Mesendoderm (in vitro differentiated cells): ENCODE data around the gene SEMA4A.
A peak's percentile ranks its signal among the peaks of the same experiment; 100 is the strongest.
"Not testable (repeated sequence)": the region's sequence is repeated elsewhere in the genome, so short reads cannot be mapped to it uniquely, and the experiment has no call there.

ENCODE experiments used
- DNase-seq: peaks from one replicate; pipeline ENCODE4 v3.0.0; 2013
- H2AK5ac ChIP-seq: 2 replicates; pipeline ENCODE4 v1.6.1; 2013; ENCODE audit warnings: low read length, inconsistent platforms
- H2BK120ac ChIP-seq: 2 replicates; pipeline ENCODE4 v1.6.1; 2013; ENCODE audit warnings: low read depth, mild to moderate bottlenecking, low read length, moderate library complexity, mixed read lengths
- H2BK15ac ChIP-seq: replicated peaks from 2 replicates; pipeline ENCODE4 v1.6.1; 2013; ENCODE audit warnings: low read depth, mild to moderate bottlenecking, moderate library complexity
- H2BK5ac ChIP-seq: 2 replicates; pipeline ENCODE4 v1.6.1; 2013; ENCODE audit warnings: low read length, inconsistent platforms
- H3K18ac ChIP-seq: 2 replicates; pipeline ENCODE4 v1.6.1; 2013; ENCODE audit warnings: mild to moderate bottlenecking, low read length, mixed read lengths
- H3K23ac ChIP-seq: one replicate; pipeline ENCODE4 v1.6.1; 2013; ENCODE audit warnings: low read length
- H3K27ac ChIP-seq: 2 replicates; pipeline ENCODE4 v1.5.1; 2013; ENCODE audit warnings: low read depth, mild to moderate bottlenecking, inconsistent platforms, low read length, moderate library complexity
- H3K27me3 ChIP-seq: 2 replicates; pipeline ENCODE4 v1.6.1; 2013; ENCODE audit warnings: low read length, control low read depth, mild to moderate bottlenecking, inconsistent platforms; ENCODE audit not compliant: insufficient read depth, poor library complexity
- H3K36me3 ChIP-seq: 2 replicates; pipeline ENCODE4 v1.6.1; 2013; ENCODE audit warnings: low read length, inconsistent platforms; ENCODE audit not compliant: control insufficient read depth, insufficient read depth
- H3K4ac ChIP-seq: one replicate; pipeline ENCODE4 v1.6.1; 2013; ENCODE audit warnings: low read depth, mild to moderate bottlenecking, low read length, moderate library complexity
- H3K4me1 ChIP-seq: 2 replicates; pipeline ENCODE4 v1.6.1; 2013; ENCODE audit warnings: low read depth, low read length, inconsistent platforms; ENCODE audit not compliant: control insufficient read depth
- H3K4me2 ChIP-seq: 2 replicates; pipeline ENCODE4 v1.6.1; 2013; ENCODE audit warnings: low read length
- H3K4me3 ChIP-seq: 2 replicates; pipeline ENCODE4 v1.5.1; 2013; ENCODE audit warnings: mild to moderate bottlenecking, low read length
- H3K56ac ChIP-seq: one replicate; pipeline ENCODE4 v1.6.1; 2013; ENCODE audit warnings: low read length
- H3K79me1 ChIP-seq: 2 replicates; pipeline ENCODE4 v1.6.1; 2013; ENCODE audit warnings: low read length, inconsistent platforms
- H3K79me2 ChIP-seq: 2 replicates; pipeline ENCODE4 v1.6.1; 2013; ENCODE audit warnings: mild to moderate bottlenecking, low read length; ENCODE audit not compliant: control insufficient read depth, insufficient read depth
- H3K9ac ChIP-seq: 2 replicates; pipeline ENCODE4 v1.6.1; 2013; ENCODE audit warnings: low read length, inconsistent platforms
- H4K5ac ChIP-seq: one replicate; pipeline ENCODE4 v1.6.1; 2013; ENCODE audit warnings: low read length
- H4K8ac ChIP-seq: one replicate; pipeline ENCODE4 v1.6.1; 2013; ENCODE audit warnings: low read depth, mild to moderate bottlenecking, control low read depth, low read length, moderate library complexity
- WGBS: extraction: QIAGEN DNeasy Blood & Tissue Kit; methylation state at CpG from one replicate; pipeline ENCODE4 v1.1.7; 2013; ENCODE audit warnings: low lambda C conversion rate, missing lambda C conversion rate; ENCODE audit not compliant: insufficient coverage; ENCODE audit errors: extremely low coverage; 5-methylcytosine and 5-hydroxymethylcytosine counted together

SEMA4A gene

GRCh38 chr1:156118177-156118868 is 35.1 kb upstream of the SEMA4A start:
- Histone ChIP-seq H3K9ac (peak overlapping the region; percentile 22), H3K4me3 (no peak overlapping the region), H4K8ac (no peak overlapping the region), H2BK120ac (no peak overlapping the region), H2BK5ac (no peak overlapping the region), H3K79me1 (peaks cover 11% of the 10 kb centered on the region), H3K36me3 (no peaks in the 10 kb centered on the region), H4K5ac (no peak overlapping the region), H3K4me1 (peaks cover 12% of the 10 kb centered on the region), H3K23ac (no peak overlapping the region), H3K27ac (no peak overlapping the region), H3K27me3 (no peaks in the 10 kb centered on the region), H2AK5ac (no peak overlapping the region), H2BK15ac (no peak overlapping the region), H3K4me2 (no peak overlapping the region), H3K56ac (peak overlapping the region; percentile 30), H3K79me2 (peaks cover 9% of the 10 kb centered on the region), H3K4ac (no peak overlapping the region), H3K18ac (no peak overlapping the region)
- WGBS, result no CpG with 5 or more reads among the region's 8 CpGs
- DNase-seq, result no peak

GRCh38 chr1:156119503-156120209 is 33.7 kb upstream of the SEMA4A start:
- Histone ChIP-seq H2BK5ac (no peak overlapping the region), H3K79me2 (peaks cover 12% of the 10 kb centered on the region), H2BK120ac (no peak overlapping the region), H4K5ac (no peak overlapping the region), H3K27ac (no peak overlapping the region), H2AK5ac (no peak overlapping the region), H2BK15ac (no peak overlapping the region), H3K56ac (no peak overlapping the region), H3K9ac (no peak overlapping the region), H3K4me3 (no peak overlapping the region), H3K4ac (no peak overlapping the region), H3K79me1 (peaks cover 11% of the 10 kb centered on the region), H3K4me1 (peaks cover 16% of the 10 kb centered on the region), H3K18ac (no peak overlapping the region), H4K8ac (no peak overlapping the region), H3K4me2 (no peak overlapping the region), H3K23ac (no peak overlapping the region), H3K36me3 (no peaks in the 10 kb centered on the region), H3K27me3 (no peaks in the 10 kb centered on the region)
- WGBS, result no CpG with 5 or more reads among the region's 3 CpGs
- DNase-seq, result peak; percentile 61

GRCh38 chr1:156120318-156120717 is 33.1 kb upstream of the SEMA4A start:
- Histone ChIP-seq H3K23ac (no peak overlapping the region), H3K18ac (no peak overlapping the region), H3K27me3 (no peaks in the 10 kb centered on the region), H3K4ac (no peak overlapping the region), H2BK5ac (no peak overlapping the region), H3K36me3 (no peaks in the 10 kb centered on the region), H3K9ac (no peak overlapping the region), H3K4me1 (peaks cover 20% of the 10 kb centered on the region), H3K4me2 (no peak overlapping the region), H3K4me3 (no peak overlapping the region), H3K56ac (no peak overlapping the region), H2AK5ac (no peak overlapping the region), H3K27ac (no peak overlapping the region), H2BK120ac (no peak overlapping the region), H2BK15ac (no peak overlapping the region), H3K79me1 (peaks cover 9% of the 10 kb centered on the region), H3K79me2 (peaks cover 15% of the 10 kb centered on the region), H4K8ac (no peak overlapping the region), H4K5ac (no peak overlapping the region)
- no peak for DNase-seq
- no CpG with 5 or more reads among the region's 3 CpGs for WGBS

- H3K9ac ChIP-seq, H4K8ac ChIP-seq, H3K18ac ChIP-seq, H2BK5ac ChIP-seq, H2BK15ac ChIP-seq, DNase-seq, H3K79me1 ChIP-seq, H3K27ac ChIP-seq, H3K23ac ChIP-seq, H3K4me2 ChIP-seq, H2AK5ac ChIP-seq, H3K4ac ChIP-seq, H3K27me3 ChIP-seq, H2BK120ac ChIP-seq, H4K5ac ChIP-seq, H3K4me3 ChIP-seq, H3K36me3 ChIP-seq, H3K56ac ChIP-seq: not testable (repeated sequence)
- H3K79me2 ChIP-seq, result peaks cover 11% of the 10 kb centered on the region
- no CpG with 5 or more reads among the region's 4 CpGs for WGBS
- H3K4me1 ChIP-seq, result peaks cover 21% of the 10 kb centered on the region
Measured at GRCh38 chr1:156121005-156121404, 32.4 kb upstream of the SEMA4A start.

- Histone ChIP-seq H2BK5ac (no peak overlapping the region), H3K18ac (no peak overlapping the region), H3K56ac (peak overlapping the region; percentile 51), H3K9ac (peak overlapping the region; percentile 3), H3K4me2 (no peak overlapping the region), H3K4me1 (peaks cover 24% of the 10 kb centered on the region), H3K4ac (no peak overlapping the region), H3K79me2 (peaks cover 11% of the 10 kb centered on the region), H3K27me3 (no peaks in the 10 kb centered on the region), H3K4me3 (no peak overlapping the region), H3K79me1 (peaks cover 9% of the 10 kb centered on the region), H3K23ac (peak overlapping the region; percentile 31), H3K36me3 (no peaks in the 10 kb centered on the region), H2AK5ac (no peak overlapping the region), H4K5ac (no peak overlapping the region), H2BK15ac (no peak overlapping the region), H4K8ac (no peak overlapping the region), H2BK120ac (no peak overlapping the region), H3K27ac (no peak overlapping the region)
- WGBS, result no CpG with 5 or more reads among the region's 4 CpGs
- DNase-seq, result no peak
Measured at GRCh38 chr1:156121457-156121856, 31.9 kb upstream of the SEMA4A start.
